A673 (cell line): ENCODE results near the gene SAAL1. TPM values are rescaled to one million over a fixed set of nuclear protein-coding genes. Genes with fewer than 3 reads are reported as not detected.

Experiments used
- BruUV-seq: library from RNA; stranded (reverse); fragments of 400-500 nt; replicated peaks from 2 replicates; lab custom pipeline; 2021; lab: Mats Ljungman, UMichigan
- CTCF ChIA-PET: fragments of 300-600 bp; sonication (Branson Sonifier 250); formaldehyde crosslinking; loops from one replicate; lab custom pipeline; 2022; ENCODE audit warnings: antibody characterized with exemption; lab: Charles Lee
- POLR2A ChIA-PET: fragments of 300-600 bp; sonication (Branson Sonifier 250); formaldehyde crosslinking; loops from one replicate; lab custom pipeline; 2022; ENCODE audit warnings: antibody characterized with exemption; ENCODE audit not compliant: low non-redundant PET; lab: Charles Lee
- DNase-seq: peaks from one replicate; pipeline ENCODE4 v3.0.0-alpha.2; 2015; ENCODE audit warnings: low spot score
- H3K27ac ChIP-seq: fragments of 200-600 bp; sonication (generic); 2 replicates; pipeline ENCODE4 v1.5.1; 2016; ENCODE audit warnings: mixed run types, low read depth, mild to moderate bottlenecking, mixed read lengths, antibody characterized with exemption, low read length; ENCODE audit not compliant: poor library complexity, severe bottlenecking
- H3K27me3 ChIP-seq: fragments of 200-600 bp; sonication (generic); replicated peaks from 2 replicates; pipeline ENCODE4 v1.6.1; 2017; ENCODE audit warnings: mixed run types, low read depth, mild to moderate bottlenecking, mixed read lengths, antibody characterized with exemption, low read length; ENCODE audit not compliant: insufficient read depth, poor library complexity
- H3K36me3 ChIP-seq: fragments of 200-600 bp; sonication (generic); 2 replicates; pipeline ENCODE4 v1.6.1; 2016; ENCODE audit warnings: mixed run types, mild to moderate bottlenecking, mixed read lengths, antibody characterized with exemption, low read length; ENCODE audit not compliant: insufficient read depth, poor library complexity, severe bottlenecking
- H3K4me1 ChIP-seq: fragments of 200-600 bp; sonication (generic); 2 replicates; pipeline ENCODE4 v1.6.1; 2017; ENCODE audit warnings: mixed run types, mild to moderate bottlenecking, mixed read lengths, antibody characterized with exemption, low read length; ENCODE audit not compliant: insufficient read depth, poor library complexity, severe bottlenecking
- H3K4me3 ChIP-seq: fragments of 200-600 bp; sonication (generic); 2 replicates; pipeline ENCODE4 v1.5.1; 2016; ENCODE audit warnings: low read depth, mixed run types, mild to moderate bottlenecking, mixed read lengths, low read length; ENCODE audit not compliant: poor library complexity, severe bottlenecking
- H3K9me3 ChIP-seq: fragments of 200-600 bp; sonication (generic); 2 replicates; pipeline ENCODE4 v1.6.1; 2016; ENCODE audit warnings: mixed run types, low read depth, mild to moderate bottlenecking, mixed read lengths, antibody characterized with exemption, low read length; ENCODE audit not compliant: poor library complexity, severe bottlenecking
- CTCF ChIP-seq: fragments of 300-800, 200-600 bp; sonication (generic); conservative IDR thresholded peaks from 2 replicates; pipeline ENCODE4 v1.5.1; 2017; ENCODE audit warnings: low read depth, mild to moderate bottlenecking, antibody characterized with exemption, low read length, moderate library complexity, mixed read lengths
- EZH2 ChIP-seq: fragments of 200-600 bp; sonication (generic); IDR thresholded peaks from 2 replicates; pipeline ENCODE4 v1.6.1; 2017; ENCODE audit warnings: borderline replicate concordance, low read depth, mild to moderate bottlenecking, mixed read lengths, antibody characterized with exemption, low read length; ENCODE audit not compliant: poor library complexity, severe bottlenecking
- intact Hi-C: fragments of 100-400 bp; cut with micrococcal nuclease; formaldehyde crosslinking; loops from one replicate; pipeline ENCODE4 v1.10.0; 2022; ENCODE audit not compliant: unreplicated experiment
- total RNA-seq: library from RNA; stranded (reverse); gene quantifications from 2 replicates; pipeline ENCODE4 v1.2.3, GENCODE V29; 2021

SAAL1 gene
- total RNA-seq, 1 experiment from 2014 or later: 39.5 TPM

- Histone ChIP-seq H3K4me1 (no peaks in the 10 kb centered on the region), H3K4me3 (no peak overlapping the region), H3K36me3 (no peaks in the 10 kb centered on the region), H3K9me3 (no peaks in the 10 kb centered on the region), H3K27me3 (peaks cover 23% of the 10 kb centered on the region), H3K27ac (no peak overlapping the region)
- CTCF ChIA-PET: no interaction called here
- TF ChIP-seq CTCF: peak; percentile 54
- no peak for TF ChIP-seq EZH2
- intact Hi-C loops: no loop called here
- DNase-seq: peak; percentile 6
- POLR2A ChIA-PET: no interaction called here
- BruUV-seq: no TSS peak
Measured at GRCh38 chr11:18145025-18145424, 39.1 kb upstream of the SAAL1 start.

GRCh38 chr11:18144243-18144642 is 38.4 kb upstream of the SAAL1 start:
- DNase-seq: no peak
- H3K36me3 ChIP-seq: no peaks in the 10 kb centered on the region
- peaks cover 20% of the 10 kb centered on the region for H3K27me3 ChIP-seq
- ChIA-PET CTCF (no interaction called here), POLR2A (no interaction called here)
- no peak for TF ChIP-seq EZH2
- TF ChIP-seq CTCF: no peak
- H3K27ac ChIP-seq: no peak overlapping the region
- no peaks in the 10 kb centered on the region for H3K9me3 ChIP-seq
- no peak overlapping the region for H3K4me3 ChIP-seq
- H3K4me1 ChIP-seq: no peaks in the 10 kb centered on the region
- BruUV-seq: no TSS peak
- intact Hi-C loops: no loop called here

GRCh38 chr11:18140145-18140544 is 34.3 kb upstream of the SAAL1 start:
- ChIA-PET POLR2A (no interaction called here), CTCF (no interaction called here)
- TF ChIP-seq EZH2 (no peak), CTCF (no peak)
- Histone ChIP-seq H3K27me3 (peaks cover 15% of the 10 kb centered on the region), H3K9me3 (no peaks in the 10 kb centered on the region), H3K36me3 (no peaks in the 10 kb centered on the region), H3K4me1 (no peaks in the 10 kb centered on the region), H3K4me3 (no peak overlapping the region), H3K27ac (no peak overlapping the region)
- no peak for DNase-seq
- BruUV-seq: no TSS peak
- intact Hi-C loops: no loop called here
